GM12865 (cell line): ENCODE data around the gene FOXP4.

Experiments used
- DNase-seq: peaks from one replicate; pipeline ENCODE4 v3.0.0; 2010; ENCODE audit warnings: low read depth
- H3K4me3 ChIP-seq: 2 replicates; pipeline ENCODE4 v1.5.1; 2011; ENCODE audit warnings: mild to moderate bottlenecking, low read depth, low read length, control low read depth
- TF ChIP-seq, protein P1 (sequence below): IDR thresholded peaks from 2 replicates; pipeline ENCODE4 v1.5.1; 2011; ENCODE audit warnings: low read length, control low read depth, low read depth, inconsistent platforms; ENCODE audit not compliant: insufficient read depth; ENCODE audit errors: missing control alignments

FOXP4 gene

GRCh38 chr6:41522780-41523548 lies 23.2 kb upstream of the FOXP4 start:
- TF ChIP-seq, protein P1, sequence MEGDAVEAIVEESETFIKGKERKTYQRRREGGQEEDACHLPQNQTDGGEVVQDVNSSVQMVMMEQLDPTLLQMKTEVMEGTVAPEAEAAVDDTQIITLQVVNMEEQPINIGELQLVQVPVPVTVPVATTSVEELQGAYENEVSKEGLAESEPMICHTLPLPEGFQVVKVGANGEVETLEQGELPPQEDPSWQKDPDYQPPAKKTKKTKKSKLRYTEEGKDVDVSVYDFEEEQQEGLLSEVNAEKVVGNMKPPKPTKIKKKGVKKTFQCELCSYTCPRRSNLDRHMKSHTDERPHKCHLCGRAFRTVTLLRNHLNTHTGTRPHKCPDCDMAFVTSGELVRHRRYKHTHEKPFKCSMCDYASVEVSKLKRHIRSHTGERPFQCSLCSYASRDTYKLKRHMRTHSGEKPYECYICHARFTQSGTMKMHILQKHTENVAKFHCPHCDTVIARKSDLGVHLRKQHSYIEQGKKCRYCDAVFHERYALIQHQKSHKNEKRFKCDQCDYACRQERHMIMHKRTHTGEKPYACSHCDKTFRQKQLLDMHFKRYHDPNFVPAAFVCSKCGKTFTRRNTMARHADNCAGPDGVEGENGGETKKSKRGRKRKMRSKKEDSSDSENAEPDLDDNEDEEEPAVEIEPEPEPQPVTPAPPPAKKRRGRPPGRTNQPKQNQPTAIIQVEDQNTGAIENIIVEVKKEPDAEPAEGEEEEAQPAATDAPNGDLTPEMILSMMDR: no peak

GRCh38 chr6:41523915-41524633 lies 22.1 kb upstream of the FOXP4 start:
- TF ChIP-seq, protein P1: no peak
- DNase-seq: no peak
- no peak overlapping the region for H3K4me3 ChIP-seq

More at GRCh38 chr6:41522780-41523548, 23.2 kb upstream of the FOXP4 start:
- DNase-seq: no peak
- no peak overlapping the region for H3K4me3 ChIP-seq

DNA sequence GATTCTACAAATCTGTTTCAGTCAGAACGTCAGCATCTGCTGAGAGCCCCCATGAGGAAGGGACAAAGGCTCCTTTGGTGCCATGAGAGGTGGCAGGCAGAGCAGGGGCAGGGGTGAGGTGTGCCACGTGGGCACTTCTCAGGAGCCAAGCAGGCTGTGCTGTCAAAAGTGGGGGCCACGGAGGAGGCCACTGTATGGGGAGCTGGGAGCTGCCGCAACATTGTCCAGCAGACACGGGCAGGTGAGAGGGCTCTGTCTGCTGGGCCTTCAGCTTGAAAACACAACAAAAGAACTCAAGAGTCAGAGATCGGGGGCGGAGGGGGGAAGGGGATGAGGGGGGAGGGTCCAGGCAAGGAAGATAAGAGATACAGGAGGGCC lies 21.6 kb upstream of the FOXP4 start:
- TF ChIP-seq, protein P1: no peak
- DNase-seq: no peak
- no peak overlapping the region for H3K4me3 ChIP-seq

DNA sequence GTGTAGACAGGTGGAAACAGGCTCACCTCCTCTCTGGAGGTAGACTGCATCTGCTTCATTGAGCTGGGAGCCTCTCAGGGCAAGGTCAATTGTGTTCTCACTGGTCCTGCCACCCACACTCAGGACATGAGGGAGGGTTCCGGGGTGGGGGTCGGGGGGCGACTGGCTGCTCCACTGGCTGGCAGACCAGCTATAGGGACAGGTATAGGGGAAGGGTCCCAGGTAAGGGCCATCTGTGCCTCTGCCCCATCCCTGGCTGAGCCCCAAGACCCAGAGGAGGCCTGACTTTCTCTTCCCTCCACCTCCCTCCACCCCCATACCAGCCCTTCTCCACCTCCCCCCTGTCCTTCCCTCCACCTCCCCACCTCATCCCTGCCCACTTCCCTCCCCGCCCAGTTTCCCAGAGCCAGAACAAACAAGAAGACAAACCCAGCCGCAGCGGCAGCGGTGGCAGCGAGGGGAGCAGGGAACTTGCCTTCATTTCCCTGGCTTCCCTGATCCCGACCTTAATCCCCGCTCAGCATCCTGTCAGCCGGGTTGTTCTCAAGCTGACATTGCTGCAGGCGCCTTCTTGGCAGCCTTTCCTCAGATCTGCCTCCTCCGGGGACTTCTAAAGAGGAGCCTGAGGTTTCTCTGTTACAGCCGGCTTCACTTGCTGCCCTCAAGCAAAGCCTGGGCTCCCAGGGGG lies 18.3 kb upstream of the FOXP4 start:
- peak; percentile 36 for DNase-seq
- TF ChIP-seq, protein P1: no peak
- no peak overlapping the region for H3K4me3 ChIP-seq

- no peak for DNase-seq
- H3K4me3 ChIP-seq: no peak overlapping the region
- TF ChIP-seq, protein P1: no peak
Observed at GRCh38 chr6:41528409-41528963, 17.7 kb upstream of the FOXP4 start.

DNA sequence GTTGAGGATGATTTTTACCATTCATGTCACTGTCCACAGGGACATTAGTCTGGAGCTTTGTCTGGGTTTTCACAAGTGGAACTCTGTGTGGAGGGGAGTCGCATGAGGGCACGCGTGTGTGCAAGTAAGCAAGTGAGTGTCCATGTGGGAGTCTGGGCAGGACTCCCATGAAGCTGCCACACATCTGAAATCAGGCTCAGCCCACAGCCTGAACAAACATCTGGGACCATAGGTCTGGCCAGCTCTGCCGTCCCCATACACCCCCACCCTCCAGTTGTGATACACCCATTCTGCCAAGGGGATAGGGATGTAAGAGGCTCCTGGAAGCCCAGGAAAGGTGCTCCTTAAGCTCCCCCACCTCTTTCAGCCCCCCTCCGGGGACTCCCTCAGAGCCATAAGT lies 17.1 kb upstream of the FOXP4 start:
- no peak overlapping the region for H3K4me3 ChIP-seq
- DNase-seq: no peak
- TF ChIP-seq, protein P1: no peak
